NCI-H345 treated with DMSO at 0.1 percent for 48 hours (cell line): ENCODE data around the gene TBX4.
"Not testable (repeated sequence)": the region's sequence is repeated elsewhere in the genome, so short reads cannot be mapped to it uniquely, and the experiment has no call there.

Source experiments
- DNase-seq: peaks from one replicate; lab custom pipeline; 2025; ENCODE audit not compliant: unreplicated experiment; lab: John Stamatoyannopoulos, UW

TBX4 gene

DNA sequence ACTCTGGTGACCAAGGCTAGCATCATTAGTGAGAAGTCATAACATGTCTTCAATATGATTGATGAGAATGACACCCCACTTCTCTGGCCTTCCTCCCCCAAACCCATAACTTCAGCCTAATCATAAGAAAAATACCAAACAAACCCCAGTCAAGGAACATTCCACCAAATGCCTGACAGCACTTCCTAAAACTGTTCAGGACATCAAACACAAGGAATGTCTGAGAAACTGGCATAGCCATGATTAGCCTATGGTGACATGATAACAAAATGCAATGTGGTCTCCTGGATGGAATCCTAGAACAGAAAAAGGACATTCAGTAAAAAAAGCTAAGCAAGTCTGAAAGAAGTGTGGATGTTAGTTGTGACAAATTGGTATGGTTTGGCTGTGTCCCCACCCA lies 24.7 kb upstream of the TBX4 start:
- no peak for DNase-seq

DNA sequence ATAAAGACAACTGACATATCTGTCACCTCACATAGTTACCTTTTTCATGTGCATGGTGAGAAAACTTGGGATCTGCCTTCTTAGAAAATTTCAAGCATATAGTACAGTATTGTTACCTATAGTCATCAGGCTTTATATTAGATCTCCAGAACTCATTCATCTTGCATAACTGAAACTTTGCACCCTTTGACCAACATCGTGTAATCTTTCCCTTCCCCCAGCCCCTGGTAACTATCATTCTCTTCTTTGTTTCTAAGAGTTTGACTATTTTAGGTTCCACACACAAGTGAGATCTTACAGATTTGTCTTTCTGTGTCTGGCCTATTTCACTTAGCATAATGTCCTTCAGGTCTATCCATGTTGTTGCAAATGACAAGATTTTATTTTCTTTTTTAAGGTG lies 22.9 kb upstream of the TBX4 start:
- DNase-seq, result no peak

DNA sequence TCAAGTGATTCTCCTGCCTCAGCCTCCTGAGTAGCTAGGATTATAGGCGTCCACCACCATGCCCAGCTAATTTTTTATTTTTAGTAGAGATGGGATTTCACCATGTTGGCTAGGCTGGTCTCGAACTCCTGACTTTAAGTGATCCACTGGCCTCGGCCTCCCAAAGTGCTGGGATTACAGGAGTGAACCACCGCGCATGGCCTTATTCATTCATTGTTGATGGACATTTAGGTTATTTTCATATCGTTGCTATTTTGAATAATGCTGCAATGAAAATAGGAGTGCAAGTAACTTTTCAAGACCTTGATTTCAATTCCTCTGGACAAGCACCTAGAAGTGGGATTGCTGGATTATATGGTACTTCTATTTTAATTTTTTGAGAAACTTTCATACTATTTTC lies 22.4 kb upstream of the TBX4 start:
- not testable (repeated sequence) for DNase-seq

DNA sequence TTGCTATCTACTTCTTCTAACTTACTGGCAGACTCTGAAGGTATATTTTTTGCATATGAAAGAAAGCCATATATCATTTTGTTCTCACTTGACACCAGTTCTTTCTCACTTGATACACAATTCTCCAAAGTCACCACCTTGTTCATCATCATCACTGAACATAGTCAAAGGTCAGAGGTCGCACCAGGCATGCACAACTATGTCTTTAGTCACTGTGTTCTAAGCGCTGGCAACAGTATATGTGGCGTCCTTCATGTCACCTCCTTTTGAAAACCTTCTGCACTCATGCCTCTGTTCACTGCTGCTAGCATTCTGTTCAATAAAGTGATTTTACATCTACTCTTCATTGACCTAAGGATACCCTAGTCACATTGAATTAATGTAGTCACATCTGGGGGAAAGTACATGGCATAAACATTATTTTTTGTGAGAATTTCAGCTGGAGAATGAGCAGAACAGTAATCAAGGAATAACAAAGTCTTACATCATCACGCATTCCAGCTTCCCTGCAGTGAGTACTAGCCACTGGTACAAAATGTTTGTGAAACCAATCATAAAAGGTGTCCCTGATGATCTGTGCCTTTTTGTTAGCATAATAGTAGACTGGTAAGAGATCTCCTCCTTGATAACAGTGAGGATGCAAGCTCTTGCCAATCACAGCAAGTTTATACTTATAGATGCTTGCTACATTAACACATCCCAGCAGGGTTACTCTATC lies 20.5 kb upstream of the TBX4 start:
- DNase-seq, result no peak

DNA sequence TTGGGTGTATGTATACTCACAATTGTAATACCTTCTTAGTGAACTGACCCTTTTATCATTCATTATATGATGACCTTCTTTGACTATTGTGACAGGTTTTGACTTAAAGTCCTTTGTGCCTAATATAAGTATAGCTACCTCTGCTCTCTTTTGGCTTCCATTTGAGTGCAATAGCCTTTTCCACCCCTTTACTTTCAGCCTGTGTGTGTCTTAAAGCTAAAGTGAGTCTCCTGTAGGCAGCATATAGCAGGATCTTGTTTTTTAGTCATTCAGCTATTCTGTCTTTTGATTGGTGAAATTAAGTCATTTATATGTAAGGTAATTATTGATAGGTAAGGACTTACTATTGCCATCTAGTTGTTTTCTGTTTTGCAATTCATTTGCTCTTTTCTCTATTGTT lies 15.9 kb upstream of the TBX4 start:
- no peak for DNase-seq

DNA sequence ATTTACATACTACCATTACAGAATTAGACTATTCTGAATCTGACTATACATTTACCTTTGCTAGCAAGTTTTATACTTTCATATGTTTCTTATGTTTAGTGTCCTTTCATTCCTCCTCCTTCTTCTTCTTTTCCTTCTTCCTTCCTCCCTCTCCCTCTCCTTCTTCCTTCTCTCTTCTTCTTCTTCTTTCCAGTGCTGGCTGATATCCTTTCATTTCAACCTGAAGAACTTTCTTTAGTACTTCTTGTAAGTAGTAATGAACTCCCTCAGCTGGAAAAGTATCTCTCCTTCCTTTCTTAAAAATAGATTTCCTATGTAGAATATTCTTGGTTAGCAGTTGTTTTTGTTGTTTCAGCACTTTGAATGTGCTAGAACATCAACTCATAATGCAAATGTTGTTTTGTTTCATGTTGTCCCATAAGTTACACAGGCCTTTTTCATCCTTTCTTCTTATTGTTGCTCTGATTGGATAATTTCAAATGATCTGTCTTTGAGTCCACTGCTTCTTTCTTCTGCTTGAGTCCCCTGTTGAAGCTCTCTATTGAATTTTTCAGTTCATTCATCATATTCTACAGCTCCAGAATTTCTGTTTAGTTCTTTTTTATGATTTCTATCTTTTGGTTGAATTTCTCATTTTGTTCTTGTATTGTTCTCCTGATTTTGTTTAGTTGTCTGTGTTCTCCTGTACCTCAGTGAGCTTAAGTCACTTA lies 15.1 kb upstream of the TBX4 start:
- DNase-seq, result no peak

DNA sequence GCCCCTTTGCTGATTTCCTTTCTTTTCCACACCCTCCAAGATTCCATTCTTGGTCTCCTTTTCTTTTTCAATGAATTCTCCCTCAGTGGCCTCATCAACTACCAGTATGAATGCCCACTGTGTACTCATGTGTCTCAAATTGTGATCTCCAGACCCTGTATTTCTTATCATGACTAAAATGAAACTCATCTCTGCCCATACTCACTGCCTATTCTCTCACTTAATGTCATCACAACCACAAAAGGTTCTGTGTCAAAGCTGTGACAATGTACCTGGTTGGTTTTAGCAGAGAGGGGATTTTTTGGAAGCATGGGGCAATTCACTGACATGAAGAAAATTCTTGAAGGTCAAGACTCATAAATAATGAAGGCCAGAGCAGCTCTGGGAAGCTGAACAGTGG lies 11.5 kb upstream of the TBX4 start:
- no peak for DNase-seq

DNA sequence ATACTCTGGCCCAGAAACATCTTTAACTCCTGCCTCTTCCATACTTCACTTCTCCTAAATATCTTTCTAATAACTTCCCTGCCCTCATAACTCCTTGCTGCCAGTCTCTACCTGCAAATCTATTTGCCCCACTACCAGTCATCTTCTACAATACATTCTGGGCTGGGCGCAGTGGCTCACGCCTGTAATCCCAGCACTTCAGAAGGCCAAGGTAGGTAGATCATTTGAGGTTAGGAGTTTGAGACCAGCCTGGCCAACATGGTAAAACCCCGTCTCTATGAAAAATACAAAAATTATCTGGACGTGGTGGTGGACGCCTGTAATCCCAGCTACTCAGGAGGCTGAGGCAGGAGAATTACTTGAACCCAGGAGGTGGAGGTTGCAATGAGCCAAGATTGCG lies 10.7 kb upstream of the TBX4 start:
- not testable (repeated sequence) for DNase-seq

DNA sequence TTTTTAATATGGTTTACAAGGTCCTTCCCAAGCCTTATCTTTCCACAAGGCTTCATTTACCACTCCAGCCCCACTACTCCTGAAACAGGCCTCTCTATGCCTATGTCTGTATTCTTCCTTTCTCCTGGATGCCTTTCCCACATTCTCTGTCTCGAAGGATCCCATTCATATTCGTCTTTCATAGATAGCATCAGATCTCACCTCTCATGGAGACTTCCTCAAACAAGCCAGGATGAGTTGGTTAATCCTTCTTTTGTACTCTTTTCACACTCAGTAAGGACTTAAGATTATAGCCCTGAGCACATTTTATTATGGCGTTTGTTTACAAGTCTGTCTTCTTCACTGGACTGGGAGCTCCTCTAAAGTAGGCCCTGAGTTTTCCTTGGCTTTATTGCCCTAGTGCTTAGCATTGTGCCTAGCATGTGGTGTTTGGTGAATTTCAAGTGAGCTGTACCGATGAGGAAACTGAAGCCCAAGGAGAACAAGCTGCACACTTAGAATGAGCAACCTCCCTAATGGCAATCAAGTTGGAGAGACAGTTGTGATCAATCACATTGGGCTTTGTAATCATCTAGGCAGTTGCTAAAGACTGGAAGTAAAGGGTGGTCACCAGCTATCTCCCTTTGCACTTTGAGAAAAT lies 10.0 kb upstream of the TBX4 start:
- DNase-seq, result no peak

DNA sequence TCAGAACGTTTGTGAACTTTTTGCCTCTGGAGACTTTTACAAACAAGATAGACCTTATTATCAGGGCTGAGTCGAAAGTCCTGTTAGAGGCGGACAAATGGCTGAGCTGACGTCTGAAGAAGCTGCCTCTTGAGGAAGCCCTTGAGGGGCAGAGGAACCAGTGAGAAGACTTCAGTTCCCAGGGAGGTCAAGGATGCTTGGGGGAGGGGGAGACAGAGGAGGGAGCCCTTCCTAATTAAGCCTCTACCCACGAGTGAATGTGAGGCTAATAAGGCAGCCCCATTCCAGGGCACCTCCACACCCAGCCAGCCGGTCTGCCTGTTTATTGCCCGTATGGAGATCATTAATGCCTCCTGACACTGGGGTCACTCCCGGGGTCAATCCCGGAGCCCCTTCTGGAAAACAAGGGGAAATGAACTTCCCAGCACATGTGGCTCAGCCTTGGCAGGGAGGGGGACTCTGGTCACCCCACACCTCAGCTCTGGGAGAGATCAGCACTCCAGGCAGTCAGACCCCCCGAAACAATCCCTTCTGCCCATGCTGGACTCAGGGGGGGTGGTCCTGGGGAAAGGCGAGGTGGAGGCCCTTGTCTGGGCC lies 9.2 kb upstream of the TBX4 start:
- no peak for DNase-seq

DNA sequence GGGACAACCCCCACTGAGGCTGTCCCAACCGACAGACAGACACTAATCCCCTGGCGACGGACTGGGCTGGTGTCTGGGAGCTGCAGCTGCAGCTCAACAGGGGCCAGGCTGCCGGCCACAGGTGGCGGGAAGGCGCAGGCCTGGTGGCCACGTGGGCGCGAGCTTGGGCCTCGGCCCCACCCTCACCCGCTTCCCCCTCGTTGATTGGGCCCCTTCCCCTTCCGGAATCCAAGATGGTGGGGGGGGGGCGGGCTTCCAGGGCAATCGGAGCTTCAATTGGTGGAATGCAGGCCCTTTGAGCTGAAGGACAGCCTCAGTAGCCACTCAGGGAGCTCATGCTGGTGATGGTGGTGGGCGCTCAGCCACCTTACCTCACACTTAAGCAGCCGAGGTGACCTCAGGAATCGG lies 8.7 kb upstream of the TBX4 start:
- no peak for DNase-seq

DNA sequence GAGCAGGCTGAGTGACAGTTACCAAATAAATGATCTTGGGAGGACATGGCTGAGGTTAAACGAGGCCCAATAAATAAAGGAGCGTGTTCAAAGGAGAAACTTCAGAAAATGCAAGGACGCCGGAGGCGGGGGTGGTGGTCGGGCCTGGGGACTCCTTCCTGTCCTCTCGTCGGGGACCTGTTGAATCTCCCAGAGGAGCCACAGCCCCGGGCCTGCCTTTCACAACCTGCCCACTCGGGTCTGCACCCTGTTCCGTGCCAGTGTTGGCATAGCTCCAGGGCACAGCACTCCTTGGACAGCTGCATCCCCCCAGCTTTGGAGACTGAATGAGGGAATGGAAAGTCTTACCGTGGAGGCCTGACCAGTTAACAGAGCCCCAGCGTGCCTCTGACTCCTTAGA lies 8.1 kb upstream of the TBX4 start:
- no peak for DNase-seq

DNA sequence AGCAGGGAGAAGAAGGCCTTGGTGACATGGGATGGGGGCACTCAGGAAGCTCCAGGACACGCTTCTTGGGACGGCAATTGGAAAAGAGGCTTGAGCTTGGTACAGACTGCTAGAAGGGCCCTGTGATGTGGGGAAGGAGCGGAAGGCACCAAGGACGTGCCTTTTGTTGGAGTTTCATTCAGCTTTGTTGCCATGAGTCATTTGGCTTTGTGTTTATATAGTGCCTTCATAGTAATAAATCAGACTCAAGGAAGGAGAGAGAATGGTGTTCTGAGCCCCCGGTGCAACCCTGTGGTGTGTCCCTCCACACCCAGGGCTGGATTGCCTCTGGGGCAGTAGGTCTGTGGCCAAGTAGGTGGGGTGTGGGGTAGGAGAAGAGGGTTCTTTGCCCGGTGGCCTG lies 7.4 kb upstream of the TBX4 start:
- DNase-seq, result no peak

DNA sequence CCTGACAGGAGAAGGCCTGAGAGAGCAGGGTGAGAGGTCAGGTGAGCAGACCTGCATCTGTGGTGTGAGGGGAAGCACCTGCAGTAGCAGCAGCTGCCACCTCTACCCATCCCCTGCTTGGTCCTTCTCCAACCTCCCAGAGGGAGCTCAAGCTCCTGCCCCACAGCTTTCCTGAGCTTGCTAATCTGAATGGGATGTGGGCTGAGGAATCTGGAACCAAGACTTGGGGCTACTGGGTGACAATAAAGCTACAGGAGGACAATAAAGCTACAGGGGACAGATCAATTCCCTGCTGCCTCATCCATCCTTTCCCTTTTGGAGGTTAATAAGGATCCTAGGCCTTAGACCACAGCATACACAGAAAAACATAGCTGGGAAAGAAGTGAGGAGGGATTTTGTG lies 4.9 kb upstream of the TBX4 start:
- DNase-seq, result no peak

DNA sequence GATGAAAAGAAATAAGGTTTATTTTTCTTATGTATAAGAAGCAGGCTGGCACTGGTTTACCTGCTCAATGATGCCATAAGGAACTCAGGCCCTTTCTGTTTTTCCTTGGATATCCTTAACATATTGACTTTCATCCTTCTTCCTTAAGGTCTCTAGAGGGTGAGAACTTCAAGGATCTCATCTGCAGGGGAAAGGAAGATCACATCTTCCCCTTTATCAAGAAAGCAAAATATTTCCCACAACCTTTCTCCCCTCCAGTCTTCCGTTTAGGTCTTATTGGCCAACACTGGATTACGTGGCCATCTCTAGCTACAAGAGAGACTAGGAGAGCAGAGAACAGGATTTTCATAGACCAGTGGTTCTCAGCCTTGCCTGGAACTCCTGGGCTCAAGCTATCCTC lies 4.2 kb upstream of the TBX4 start:
- no peak for DNase-seq

DNA sequence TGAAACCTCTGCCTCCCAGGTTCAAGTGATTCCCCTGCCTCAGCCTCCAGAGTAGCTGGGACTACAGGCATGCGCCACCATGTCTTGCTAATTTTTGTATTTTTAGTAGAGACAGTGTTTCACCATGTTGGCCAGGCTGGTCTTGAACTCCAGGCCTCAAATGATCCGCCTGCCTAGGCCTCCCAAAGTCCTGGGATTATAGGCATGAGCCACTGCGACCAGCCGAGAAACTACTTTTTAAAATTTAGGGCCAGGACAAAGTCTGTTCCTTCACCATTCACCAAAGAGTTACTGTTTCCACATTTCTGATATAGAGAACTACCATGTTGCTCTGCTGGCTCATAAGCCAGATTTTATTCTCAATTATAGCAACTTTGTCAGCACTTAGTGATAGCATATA lies 3.1 kb upstream of the TBX4 start:
- DNase-seq, result not testable (repeated sequence)

DNA sequence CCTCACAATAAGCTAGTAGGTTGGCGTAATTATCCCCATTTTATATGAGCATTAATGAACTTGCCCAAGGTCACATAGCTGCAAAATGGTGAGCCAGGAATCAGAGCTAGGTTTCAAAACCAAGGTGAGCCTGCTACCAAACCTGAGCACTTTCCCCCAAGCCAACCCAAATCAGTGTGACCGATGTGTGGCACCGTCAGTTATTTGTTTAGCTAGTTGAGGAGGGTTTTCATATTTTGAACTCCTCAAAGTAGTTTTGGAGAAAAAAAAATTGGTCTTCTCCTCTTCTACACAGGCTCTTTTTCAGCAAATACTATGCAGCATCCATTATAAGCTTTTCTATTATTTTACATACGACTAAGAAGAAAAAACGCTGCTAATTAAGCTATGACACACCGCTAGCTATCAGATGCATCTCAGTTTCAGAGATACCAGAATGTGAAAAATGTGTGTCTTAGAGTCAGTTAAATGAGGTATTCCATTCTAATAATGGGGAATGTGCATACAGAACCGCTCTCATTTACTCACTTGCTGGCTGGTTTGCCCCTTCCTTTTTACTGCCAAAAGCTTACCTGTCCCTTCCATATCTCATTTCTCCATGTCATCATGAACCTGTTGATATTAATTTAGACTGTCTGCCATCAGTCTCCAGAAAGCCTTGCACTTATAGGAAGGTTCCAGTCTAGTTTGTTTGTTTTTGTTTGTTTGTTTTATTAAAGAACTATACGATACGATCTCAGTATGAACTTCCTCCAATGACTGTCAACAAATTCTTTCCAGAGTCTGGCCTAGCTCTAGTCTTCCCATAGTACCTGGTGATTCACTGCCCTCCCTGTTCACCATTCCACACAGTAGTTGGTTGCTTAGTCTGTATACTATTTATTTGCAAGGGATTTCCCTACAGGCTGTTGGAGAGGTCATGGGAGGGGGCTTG lies 2.2 kb upstream of the TBX4 start:
- DNase-seq, result no peak

DNA sequence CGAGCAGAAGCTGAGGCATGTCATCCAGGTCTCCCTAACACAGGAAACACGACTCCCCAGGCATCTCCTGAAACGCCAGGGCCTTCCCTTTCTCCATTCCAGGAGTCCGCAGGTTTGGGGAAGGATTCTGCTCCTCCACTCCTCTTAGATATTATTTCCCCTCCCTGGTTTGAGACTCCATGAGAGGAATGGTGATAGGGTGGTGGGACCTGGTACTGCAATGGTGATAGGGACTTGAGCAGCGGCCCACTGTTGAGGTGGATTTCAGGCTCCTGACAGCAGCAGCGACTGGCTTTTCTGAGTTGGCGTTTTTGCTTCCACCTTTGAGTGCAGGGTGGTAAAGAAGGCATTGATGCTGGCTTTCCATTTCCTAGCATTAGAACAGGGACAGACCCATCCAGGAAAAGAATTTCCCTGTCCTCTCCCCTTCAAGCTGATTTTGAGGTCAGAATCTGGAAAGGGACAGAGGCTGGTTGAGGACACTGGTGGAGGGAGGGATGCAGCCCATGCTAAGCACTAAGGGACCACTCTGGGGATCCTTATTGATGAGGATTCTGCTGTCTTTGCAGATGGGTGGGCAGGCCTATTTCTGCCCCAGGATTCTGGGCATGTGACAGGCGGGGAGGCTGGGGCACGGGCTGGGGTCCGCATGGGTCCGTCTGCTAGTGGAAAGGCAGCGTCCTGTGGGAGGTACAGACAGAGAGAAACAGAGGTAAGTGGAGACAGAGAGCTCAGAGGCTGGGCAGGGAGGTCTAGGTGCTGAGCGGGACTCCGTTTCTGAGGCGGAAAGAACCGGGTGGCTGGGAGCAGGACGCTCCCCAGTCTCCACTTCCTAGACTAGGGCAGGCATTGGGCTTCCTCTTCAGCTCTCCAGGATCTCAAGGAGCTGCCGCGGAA lies 1.3 kb upstream of the TBX4 start:
- DNase-seq, result no peak

DNA sequence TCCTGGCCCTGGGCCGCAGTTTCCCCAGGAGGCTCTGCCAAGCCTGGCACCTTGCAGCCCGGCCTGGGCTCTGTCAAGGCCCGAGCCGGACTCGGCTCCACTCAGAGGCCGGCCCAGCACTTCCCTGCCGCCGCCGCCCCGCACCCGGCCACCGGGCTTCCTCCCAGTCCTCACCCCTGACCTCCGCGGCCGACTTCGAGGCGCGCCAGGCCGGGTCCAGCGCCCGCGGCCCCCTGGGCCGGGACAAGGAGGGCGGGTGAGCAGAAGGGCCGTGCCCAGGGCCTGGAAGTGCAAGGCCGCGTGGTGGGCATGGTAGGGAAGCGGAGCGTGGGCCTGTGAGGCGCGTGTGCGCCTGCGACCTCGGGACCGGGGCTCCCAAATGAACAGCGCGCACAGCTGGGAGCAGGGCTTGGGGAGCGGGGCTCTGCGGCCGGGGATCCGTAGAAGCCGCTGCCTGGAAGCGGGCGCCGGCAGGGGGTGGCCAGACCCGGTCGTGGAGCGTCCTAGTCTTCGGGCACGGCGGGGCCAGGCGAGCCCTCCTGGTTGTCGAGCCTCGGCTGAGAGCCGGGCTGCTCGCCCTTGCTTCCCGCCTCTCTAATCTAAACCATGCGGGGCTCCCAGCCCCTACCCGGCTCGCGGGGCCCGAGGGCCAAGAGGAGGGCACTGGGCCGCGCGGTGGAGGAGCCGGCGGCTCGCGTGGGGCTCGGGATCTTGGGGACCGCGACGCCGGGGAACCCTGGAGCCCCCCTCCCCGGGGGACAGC lies 503 bp upstream of the TBX4 start:
- no peak for DNase-seq
